ENCODE results near the gene L3MBTL2.
"Not testable (repeated sequence)": the region's sequence is repeated elsewhere in the genome, so short reads cannot be mapped to it uniquely, and the experiment has no call there.

The L3MBTL2 gene

GRCh38 chr22:41254230-41254629, 49.1 kb downstream of the L3MBTL2 start:
- Histone ChIP-seq H3K36me3 (replicated peaks; ENCODE audit: insufficient read depth, low read length) (peaks cover 8% of the 10 kb centered on the region), H3F3A (ENCODE audit: insufficient read depth, low read length) (no peaks in the 10 kb centered on the region), H3K9me2 (replicated peaks; ENCODE audit: insufficient read depth, low read length) (no peaks in the 10 kb centered on the region), H3K79me2 (ENCODE audit: low read length) (no peaks in the 10 kb centered on the region; the same call in 1 of the 2 replicates), H3K27me3 (replicated peaks; ENCODE audit: insufficient read depth, low read length) (no peaks in the 10 kb centered on the region), H2AFZ (ENCODE audit: low read length) (no peak overlapping the region), H3K27ac (ENCODE audit: low read length) (no peak overlapping the region), H3K9ac (ENCODE audit: low read length) (no peak overlapping the region), H3K9me3 (replicated peaks; ENCODE audit: insufficient read depth, low read length) (no peaks in the 10 kb centered on the region), H3K4me1 (ENCODE audit: low read length) (no peaks in the 10 kb centered on the region), H3K4me2 (ENCODE audit: low read depth, low read length) (no peak overlapping the region), H3K4me3 (ENCODE audit: low read length) (no peak overlapping the region), H4K20me1 (ENCODE audit: insufficient read depth, low read length) (no peaks in the 10 kb centered on the region)
- DNase-seq, result no peak
- TF ChIP-seq EZH2 (optimal IDR thresholded peaks at IDR 0.05; ENCODE audit: low read depth, low read length) (no peak), EZH2phosphoT487 (IDR thresholded peaks at IDR 0.05; ENCODE audit: low read length) (no peak)
- TF ChIP-seq, protein P1, sequence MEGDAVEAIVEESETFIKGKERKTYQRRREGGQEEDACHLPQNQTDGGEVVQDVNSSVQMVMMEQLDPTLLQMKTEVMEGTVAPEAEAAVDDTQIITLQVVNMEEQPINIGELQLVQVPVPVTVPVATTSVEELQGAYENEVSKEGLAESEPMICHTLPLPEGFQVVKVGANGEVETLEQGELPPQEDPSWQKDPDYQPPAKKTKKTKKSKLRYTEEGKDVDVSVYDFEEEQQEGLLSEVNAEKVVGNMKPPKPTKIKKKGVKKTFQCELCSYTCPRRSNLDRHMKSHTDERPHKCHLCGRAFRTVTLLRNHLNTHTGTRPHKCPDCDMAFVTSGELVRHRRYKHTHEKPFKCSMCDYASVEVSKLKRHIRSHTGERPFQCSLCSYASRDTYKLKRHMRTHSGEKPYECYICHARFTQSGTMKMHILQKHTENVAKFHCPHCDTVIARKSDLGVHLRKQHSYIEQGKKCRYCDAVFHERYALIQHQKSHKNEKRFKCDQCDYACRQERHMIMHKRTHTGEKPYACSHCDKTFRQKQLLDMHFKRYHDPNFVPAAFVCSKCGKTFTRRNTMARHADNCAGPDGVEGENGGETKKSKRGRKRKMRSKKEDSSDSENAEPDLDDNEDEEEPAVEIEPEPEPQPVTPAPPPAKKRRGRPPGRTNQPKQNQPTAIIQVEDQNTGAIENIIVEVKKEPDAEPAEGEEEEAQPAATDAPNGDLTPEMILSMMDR (IDR thresholded peaks at IDR 0.05; ENCODE audit: low read length), result no peak

GRCh38 chr22:41256254-41257253, 51.4 kb downstream of the L3MBTL2 start:
- Histone ChIP-seq H3K9ac (ENCODE audit: low read length) (no peak overlapping the region), H3K4me3 (ENCODE audit: low read length) (no peak overlapping the region), H3K9me3 (replicated peaks; ENCODE audit: insufficient read depth, low read length) (no peaks in the 10 kb centered on the region), H2AFZ (ENCODE audit: low read length) (no peak overlapping the region), H3K27ac (ENCODE audit: low read length) (no peak overlapping the region), H3K79me2 (ENCODE audit: low read length) (no peaks in the 10 kb centered on the region; the same call in 1 of the 2 replicates), H3K27me3 (replicated peaks; ENCODE audit: insufficient read depth, low read length) (no peaks in the 10 kb centered on the region), H4K20me1 (ENCODE audit: insufficient read depth, low read length) (no peaks in the 10 kb centered on the region), H3K36me3 (replicated peaks; ENCODE audit: insufficient read depth, low read length) (peaks cover 8% of the 10 kb centered on the region), H3F3A (ENCODE audit: insufficient read depth, low read length) (no peaks in the 10 kb centered on the region), H3K9me2 (replicated peaks; ENCODE audit: insufficient read depth, low read length) (no peaks in the 10 kb centered on the region), H3K4me2 (ENCODE audit: low read depth, low read length) (no peak overlapping the region), H3K4me1 (ENCODE audit: low read length) (no peaks in the 10 kb centered on the region)
- no peak for TF ChIP-seq EZH2phosphoT487 (IDR thresholded peaks at IDR 0.05; ENCODE audit: low read length)
- no peak for TF ChIP-seq EZH2 (optimal IDR thresholded peaks at IDR 0.05; ENCODE audit: low read depth, low read length)
- TF ChIP-seq, protein P1 (IDR thresholded peaks at IDR 0.05; ENCODE audit: low read length), result no peak
- no peak for DNase-seq

- H3K27ac ChIP-seq (ENCODE audit: low read length), result no peak overlapping the region
- H3K27me3 ChIP-seq (replicated peaks; ENCODE audit: insufficient read depth, low read length), result no peaks in the 10 kb centered on the region
- H3K9ac ChIP-seq (ENCODE audit: low read length), result no peak overlapping the region
- DNase-seq, result no peak
- no peak overlapping the region for H2AFZ ChIP-seq (ENCODE audit: low read length)
- TF ChIP-seq EZH2 (optimal IDR thresholded peaks at IDR 0.05; ENCODE audit: low read depth, low read length), result no peak
- TF ChIP-seq, protein P1 (IDR thresholded peaks at IDR 0.05; ENCODE audit: low read length), result no peak
- no peak for TF ChIP-seq EZH2phosphoT487 (IDR thresholded peaks at IDR 0.05; ENCODE audit: low read length)
- no peaks in the 10 kb centered on the region for H4K20me1 ChIP-seq (ENCODE audit: insufficient read depth, low read length)
- H3K4me3 ChIP-seq (ENCODE audit: low read length), result no peak overlapping the region
- H3K36me3 ChIP-seq (replicated peaks; ENCODE audit: insufficient read depth, low read length), result peaks cover 8% of the 10 kb centered on the region
- no peaks in the 10 kb centered on the region; the same call in 1 of the 2 replicates for H3K79me2 ChIP-seq (ENCODE audit: low read length)
- H3K9me2 ChIP-seq (replicated peaks; ENCODE audit: insufficient read depth, low read length), result no peaks in the 10 kb centered on the region
- H3K9me3 ChIP-seq (replicated peaks; ENCODE audit: insufficient read depth, low read length), result no peaks in the 10 kb centered on the region
- no peaks in the 10 kb centered on the region for H3F3A ChIP-seq (ENCODE audit: insufficient read depth, low read length)
- no peaks in the 10 kb centered on the region for H3K4me1 ChIP-seq (ENCODE audit: low read length)
- no peak overlapping the region for H3K4me2 ChIP-seq (ENCODE audit: low read depth, low read length)
Measured at GRCh38 chr22:41257696-41258095, 52.6 kb downstream of the L3MBTL2 start.

DNA sequence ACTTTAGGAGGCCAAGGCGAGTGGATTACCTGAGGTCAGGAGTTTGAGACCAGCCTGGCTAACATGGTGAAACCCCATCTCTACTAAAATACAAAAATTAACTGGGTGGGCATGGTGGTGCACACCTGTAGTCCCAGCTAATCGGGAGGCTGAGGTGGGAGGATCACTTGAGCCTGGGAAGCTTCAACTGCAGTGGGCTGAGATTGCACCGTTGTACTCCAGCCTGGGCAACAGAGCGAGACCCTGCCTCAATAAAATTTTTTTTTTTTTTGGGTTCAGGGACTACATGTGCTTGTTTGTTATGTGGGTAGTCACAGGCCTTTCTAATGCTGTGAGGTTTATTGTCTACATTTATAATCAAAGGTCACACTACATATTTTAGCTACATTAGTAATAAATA, 54.6 kb downstream of the L3MBTL2 start:
- not testable (repeated sequence) for H3K27ac ChIP-seq (ENCODE audit: low read length); H3K4me1 ChIP-seq (ENCODE audit: low read length); H3K9me3 ChIP-seq (replicated peaks; ENCODE audit: insufficient read depth, low read length); H3K4me3 ChIP-seq (ENCODE audit: low read length); H3F3A ChIP-seq (ENCODE audit: insufficient read depth, low read length); H3K9me2 ChIP-seq (replicated peaks; ENCODE audit: insufficient read depth, low read length); H3K79me2 ChIP-seq (ENCODE audit: low read length); H4K20me1 ChIP-seq (ENCODE audit: insufficient read depth, low read length); DNase-seq; H3K27me3 ChIP-seq (replicated peaks; ENCODE audit: insufficient read depth, low read length); H3K4me2 ChIP-seq (ENCODE audit: low read depth, low read length); H2AFZ ChIP-seq (ENCODE audit: low read length); H3K9ac ChIP-seq (ENCODE audit: low read length)
- H3K36me3 ChIP-seq (replicated peaks; ENCODE audit: insufficient read depth, low read length), result peaks cover 11% of the 10 kb centered on the region; the same call in 1 of the 2 replicates

All from MM.1S (cell line).